Breast epithelium (tissue), 4 donors: ENCODE data around the gene PHLDA1. TPM values are rescaled to one million over a fixed set of nuclear protein-coding genes. Genes with fewer than 3 reads are reported as not detected.

ENCODE experiments used
- DNase-seq, 2 donors: peaks; one replicate each; pipeline ENCODE4 v3.0.0-alpha.2; 2019; ENCODE audit warnings: low spot score in 2 of 2
- H3K27ac ChIP-seq, 2 donors: fragments of 200-600 bp; sonication (generic) in 1 of 2; one replicate each; pipeline ENCODE4 v1.5.1; 2016 to 2019; ENCODE audit warnings: mild to moderate bottlenecking in 1 of 2
- H3K27me3 ChIP-seq, 2 donors: fragments of 200-600 bp; sonication (generic) in 1 of 2; one replicate each; pipeline versions ENCODE4 v1.5.1 to v1.6.0; 2017 to 2019; ENCODE audit warnings: control low read depth in 1 of 2, mild to moderate bottlenecking in 1 of 2
- H3K36me3 ChIP-seq: fragments of 200-600 bp; one replicate; pipeline ENCODE4 v1.5.1; 2019
- H3K4me1 ChIP-seq, 2 donors: fragments of 200-600 bp; sonication (generic); one replicate each; pipeline ENCODE4 v1.5.1; 2016 to 2019; ENCODE audit warnings: control low read depth in 1 of 2
- H3K4me3 ChIP-seq, 3 donors: fragments of 200-600 bp; sonication (generic); 1 replicate in 2 of 3; 2 replicates in 1 of 3; pipeline ENCODE4 v1.5.1; 2016 to 2019; ENCODE audit warnings: mild to moderate bottlenecking in 3 of 3, moderate library complexity in 2 of 3
- H3K9me3 ChIP-seq, 2 donors: fragments of 200-600 bp; sonication (generic) in 1 of 2; one replicate each; pipeline ENCODE4 v1.5.1; 2016 to 2019; ENCODE audit warnings: control low read depth in 1 of 2
- POLR2A ChIP-seq: fragments of 450-650 bp; IDR thresholded peaks from one replicate; pipeline ENCODE4 v1.6.1; 2016; ENCODE audit warnings: antibody characterized with exemption, mild to moderate bottlenecking, moderate library complexity
- POLR2AphosphoS5 ChIP-seq, 3 donors: sonication (generic); formaldehyde crosslinking; IDR thresholded peaks; one replicate each; pipeline ENCODE4 v1.6.1; 2017; ENCODE audit warnings: antibody characterized with exemption in 3 of 3
- intact Hi-C: fragments of 100-400 bp; cut with DNase I; formaldehyde crosslinking; loops from one replicate; pipeline ENCODE4 v1.15.1; 2023; ENCODE audit warnings: low total_unique reads
- total RNA-seq, 3 donors: library from RNA; depleted of rRNA; stranded (reverse); fragments of >200 nt; gene quantifications; one replicate each; pipeline ENCODE4 v1.1.0, GENCODE V29; 2016
- TF ChIP-seq, protein P1 (sequence below), 3 donors: fragments of 450-650 bp; IDR thresholded peaks; one replicate each; pipeline ENCODE4 v1.5.1; 2016 to 2017; ENCODE audit warnings: antibody characterized with exemption in 3 of 3, mild to moderate bottlenecking in 3 of 3, moderate library complexity in 3 of 3

Gene PHLDA1
- total RNA-seq, 3 donors from 2014 or later: 5.8 to 32.6 (median 23.6) TPM

DNA sequence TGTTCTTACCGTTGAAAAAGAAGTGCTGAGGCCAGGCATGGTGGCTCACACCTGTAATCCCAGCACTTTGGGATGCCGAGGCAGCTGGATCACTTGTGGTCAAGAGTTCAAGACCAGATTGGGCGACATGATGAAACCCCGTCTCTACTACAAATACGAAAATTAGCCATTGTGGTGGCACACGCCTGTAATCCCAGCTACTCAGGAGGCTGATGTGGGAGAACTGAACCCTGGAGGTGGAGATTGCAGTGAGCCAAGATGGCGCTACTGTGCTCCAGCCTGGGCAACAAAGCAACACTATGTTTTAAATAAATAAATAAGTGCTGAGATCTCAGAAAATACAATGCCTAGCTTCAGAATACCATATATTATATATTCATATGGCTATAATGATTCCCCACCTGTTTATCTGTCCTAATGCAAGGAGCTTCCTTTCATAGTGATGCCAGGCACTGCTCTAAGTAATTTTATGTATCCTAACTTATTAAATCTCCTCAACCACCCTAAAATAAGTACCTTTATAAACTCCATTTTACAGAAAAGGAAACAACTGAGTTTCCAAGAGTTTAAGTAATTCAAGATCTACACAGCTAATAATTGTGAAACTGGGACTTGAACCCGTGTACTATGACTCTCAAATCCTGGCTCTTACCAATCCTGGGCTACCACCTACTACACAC, 7.3 kb downstream of the PHLDA1 start:
- TF ChIP-seq, protein P1, sequence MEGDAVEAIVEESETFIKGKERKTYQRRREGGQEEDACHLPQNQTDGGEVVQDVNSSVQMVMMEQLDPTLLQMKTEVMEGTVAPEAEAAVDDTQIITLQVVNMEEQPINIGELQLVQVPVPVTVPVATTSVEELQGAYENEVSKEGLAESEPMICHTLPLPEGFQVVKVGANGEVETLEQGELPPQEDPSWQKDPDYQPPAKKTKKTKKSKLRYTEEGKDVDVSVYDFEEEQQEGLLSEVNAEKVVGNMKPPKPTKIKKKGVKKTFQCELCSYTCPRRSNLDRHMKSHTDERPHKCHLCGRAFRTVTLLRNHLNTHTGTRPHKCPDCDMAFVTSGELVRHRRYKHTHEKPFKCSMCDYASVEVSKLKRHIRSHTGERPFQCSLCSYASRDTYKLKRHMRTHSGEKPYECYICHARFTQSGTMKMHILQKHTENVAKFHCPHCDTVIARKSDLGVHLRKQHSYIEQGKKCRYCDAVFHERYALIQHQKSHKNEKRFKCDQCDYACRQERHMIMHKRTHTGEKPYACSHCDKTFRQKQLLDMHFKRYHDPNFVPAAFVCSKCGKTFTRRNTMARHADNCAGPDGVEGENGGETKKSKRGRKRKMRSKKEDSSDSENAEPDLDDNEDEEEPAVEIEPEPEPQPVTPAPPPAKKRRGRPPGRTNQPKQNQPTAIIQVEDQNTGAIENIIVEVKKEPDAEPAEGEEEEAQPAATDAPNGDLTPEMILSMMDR (IDR thresholded peaks at IDR 0.05): no peak
- TF ChIP-seq POLR2AphosphoS5 (IDR thresholded peaks at IDR 0.05): no peak
- Histone ChIP-seq H3K36me3 (no peaks in the 10 kb centered on the region), H3K9me3 (no peaks in the 10 kb centered on the region), H3K27ac (no peak overlapping the region), H3K4me1 (no peaks in the 10 kb centered on the region), H3K27me3 (no peaks in the 10 kb centered on the region), H3K4me3 (no peak overlapping the region)
- no peak for DNase-seq
- intact Hi-C loops: no loop called here

DNA sequence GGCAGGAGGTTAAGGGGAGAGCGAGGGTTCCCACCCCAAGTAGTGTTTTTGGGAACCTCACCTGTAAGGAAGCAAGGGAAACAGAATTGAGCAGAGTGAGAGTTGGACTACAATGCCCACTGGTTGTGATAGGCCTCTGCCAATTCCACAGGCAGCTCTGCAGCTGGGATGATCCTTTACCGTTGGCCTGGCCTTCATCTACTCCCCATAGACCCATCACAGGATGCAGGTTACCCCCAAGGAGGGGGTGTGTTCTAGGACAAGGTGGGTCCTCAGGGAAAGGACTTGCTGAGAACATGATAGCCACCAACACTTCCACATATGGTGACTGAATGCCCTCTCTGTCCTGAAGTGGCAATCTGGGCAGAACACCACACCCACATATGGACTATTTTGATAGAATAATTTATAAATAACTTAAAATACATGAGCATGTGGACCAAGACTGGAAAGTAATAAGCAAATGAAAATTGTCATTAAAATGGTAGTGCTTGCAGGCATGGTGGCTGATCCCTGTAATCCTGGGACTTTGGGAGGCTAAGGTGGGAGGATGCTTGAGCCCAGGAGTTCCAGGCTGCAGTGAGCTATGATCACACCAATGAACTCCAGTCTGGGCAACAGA, 8.4 kb downstream of the PHLDA1 start:
- no peak for TF ChIP-seq POLR2AphosphoS5 (IDR thresholded peaks at IDR 0.05)
- TF ChIP-seq POLR2A: no peak
- TF ChIP-seq, protein P1 (IDR thresholded peaks at IDR 0.05): no peak
- no peaks in the 10 kb centered on the region for H3K9me3 ChIP-seq
- no peak overlapping the region for H3K4me3 ChIP-seq
- H3K27me3 ChIP-seq: no peaks in the 10 kb centered on the region
- no peak overlapping the region for H3K27ac ChIP-seq
- intact Hi-C loops: no loop called here
- no peaks in the 10 kb centered on the region for H3K4me1 ChIP-seq
- H3K36me3 ChIP-seq: no peaks in the 10 kb centered on the region
- no peak for DNase-seq

DNA sequence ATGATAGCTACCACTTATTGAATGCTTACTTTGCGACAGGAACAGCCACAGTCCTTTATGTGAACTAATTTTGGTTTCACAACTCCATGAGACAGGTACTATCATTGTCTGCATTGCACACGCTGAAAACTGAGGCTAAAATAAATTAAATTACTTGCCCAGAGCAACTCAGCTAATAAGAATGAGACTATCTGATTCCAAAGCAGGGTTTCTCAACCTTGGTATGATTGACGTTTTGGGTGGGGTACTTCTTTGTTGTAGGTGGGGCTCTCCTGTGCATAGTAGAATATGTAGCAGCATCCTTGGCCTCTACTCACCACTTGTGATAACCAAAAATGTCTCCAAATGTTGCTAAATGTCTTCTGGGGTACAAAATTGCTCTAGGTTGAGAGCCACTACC, 9.1 kb downstream of the PHLDA1 start:
- no peaks in the 10 kb centered on the region for H3K27me3 ChIP-seq
- H3K9me3 ChIP-seq: no peaks in the 10 kb centered on the region
- H3K4me1 ChIP-seq: no peaks in the 10 kb centered on the region
- intact Hi-C loops: no loop called here
- TF ChIP-seq, protein P1 (IDR thresholded peaks at IDR 0.05): no peak
- no peak for TF ChIP-seq POLR2AphosphoS5 (IDR thresholded peaks at IDR 0.05)
- no peak for TF ChIP-seq POLR2A
- no peaks in the 10 kb centered on the region for H3K36me3 ChIP-seq
- no peak overlapping the region for H3K4me3 ChIP-seq
- H3K27ac ChIP-seq: no peak overlapping the region
- DNase-seq: no peak

DNA sequence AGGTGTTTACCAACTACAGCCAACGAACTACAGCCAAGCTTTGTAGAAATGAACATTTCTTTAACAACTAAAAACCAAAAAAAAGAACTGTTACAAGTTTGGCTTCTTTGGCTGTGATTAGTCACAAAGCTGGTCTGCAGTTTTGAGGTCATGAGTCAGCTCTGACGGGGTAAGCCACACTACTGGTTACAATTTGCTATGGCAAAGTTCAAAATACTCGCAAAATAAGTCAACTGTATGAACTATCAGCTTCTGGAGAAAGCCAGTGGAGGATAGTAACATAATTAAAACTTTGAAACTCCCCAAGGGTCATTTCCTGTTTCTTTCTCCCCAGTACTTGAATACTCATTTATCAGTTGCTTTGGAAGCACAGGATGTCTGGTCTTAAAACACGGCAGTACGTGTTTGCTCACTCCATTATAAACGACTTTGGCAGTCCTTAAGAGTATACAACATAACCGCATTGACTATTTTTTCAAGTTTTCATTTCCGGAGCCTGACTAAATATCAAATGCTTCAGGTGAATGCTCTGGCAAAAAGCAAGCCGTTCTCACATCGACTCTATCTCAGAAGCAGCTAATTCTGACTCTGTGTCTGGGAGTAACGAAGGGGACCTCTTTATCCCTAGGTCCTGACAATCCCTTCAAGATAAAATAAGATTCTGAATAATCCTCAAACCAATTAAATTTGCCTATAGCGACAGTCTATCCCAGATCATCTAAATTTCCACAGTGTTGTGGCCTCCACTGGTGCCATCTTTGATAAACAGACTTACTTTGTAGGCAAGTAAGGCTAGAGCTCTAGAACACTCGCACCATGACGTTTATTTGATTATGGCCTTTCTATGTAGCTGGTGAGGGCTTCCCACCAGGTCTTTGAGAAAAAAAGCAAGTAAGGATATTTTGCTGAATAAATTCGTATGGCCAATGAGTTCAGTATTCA, 10.6 kb downstream of the PHLDA1 start:
- DNase-seq: no peak
- H3K4me3 ChIP-seq: no peak overlapping the region
- H3K4me1 ChIP-seq: no peaks in the 10 kb centered on the region
- peak overlapping the region; percentile 85 to 87 for H3K27ac ChIP-seq
- no peaks in the 10 kb centered on the region for H3K27me3 ChIP-seq
- H3K9me3 ChIP-seq: no peaks in the 10 kb centered on the region
- intact Hi-C loops: no loop called here
- H3K36me3 ChIP-seq: no peaks in the 10 kb centered on the region
- TF ChIP-seq POLR2AphosphoS5 (IDR thresholded peaks at IDR 0.05) (no peak), POLR2A (no peak)
- TF ChIP-seq, protein P1 (IDR thresholded peaks at IDR 0.05): no peak
